MCF 10A (cell line): ENCODE data around the gene SHROOM3. TPM values are rescaled to one million over a fixed set of nuclear protein-coding genes. Genes with fewer than 3 reads are reported as not detected.

ENCODE experiments used
- BruUV-seq: library from RNA; stranded (reverse); fragments of 400-500 nt; replicated peaks from 2 replicates; lab custom pipeline; 2021; lab: Mats Ljungman, UMichigan
- CTCF ChIA-PET: fragments of 300-600 bp; sonication (Branson Sonifier 250); formaldehyde crosslinking; extraction: SDS; loops from one replicate; lab custom pipeline; 2021; ENCODE audit warnings: antibody characterized with exemption, inconsistent platforms; lab: Yijun Ruan, JAX
- POLR2A ChIA-PET: fragments of 300-600, 350-650 bp; sonication (Branson Sonifier 250); formaldehyde crosslinking; extraction: SDS; loops from one replicate; lab custom pipeline; 2020; ENCODE audit warnings: antibody characterized with exemption, inconsistent platforms; lab: Yijun Ruan, JAX
- DNase-seq: peaks from one replicate; pipeline ENCODE4 v3.0.0-alpha.2; 2018; ENCODE audit not compliant: unreplicated experiment
- H3K27ac Mint-ChIP-seq: one replicate; pipeline ENCODE4 v1.8.0; 2022; ENCODE audit warnings: mild to moderate bottlenecking, low read depth, mixed read lengths; ENCODE audit not compliant: unreplicated experiment
- H3K27me3 Mint-ChIP-seq: one replicate; pipeline ENCODE4 v1.8.0; 2022; ENCODE audit warnings: mixed read lengths; ENCODE audit not compliant: insufficient read depth, unreplicated experiment
- H3K36me3 Mint-ChIP-seq: one replicate; pipeline ENCODE4 v1.8.0; 2022; ENCODE audit warnings: mild to moderate bottlenecking, moderate library complexity, mixed read lengths; ENCODE audit not compliant: insufficient read depth, unreplicated experiment
- H3K4me1 Mint-ChIP-seq: one replicate; pipeline ENCODE4 v1.8.0; 2022; ENCODE audit warnings: mixed read lengths; ENCODE audit not compliant: insufficient read depth, unreplicated experiment
- H3K4me3 Mint-ChIP-seq: one replicate; pipeline ENCODE4 v1.8.0; 2022; ENCODE audit warnings: mild to moderate bottlenecking, moderate library complexity, mixed read lengths; ENCODE audit not compliant: unreplicated experiment
- H3K9me3 Mint-ChIP-seq: one replicate; pipeline ENCODE4 v1.8.0; 2022; ENCODE audit warnings: mixed read lengths; ENCODE audit not compliant: unreplicated experiment
- CTCF ChIP-seq: fragments of 200-600 bp; IDR thresholded peaks from one replicate; pipeline ENCODE4 v1.8.0; 2022; ENCODE audit warnings: antibody characterized with exemption, mild to moderate bottlenecking; ENCODE audit not compliant: unreplicated experiment
- intact Hi-C: fragments of 100-400 bp; cut with micrococcal nuclease; formaldehyde crosslinking; loops from 2 replicates; pipeline ENCODE4 v1.14.1; 2022
- total RNA-seq: library from RNA; stranded (reverse); gene quantifications from 2 replicates; pipeline ENCODE4 v1.2.3, GENCODE V29; 2022

SHROOM3 gene
- total RNA-seq, 1 experiment from 2014 or later: 20.7 TPM

DNA sequence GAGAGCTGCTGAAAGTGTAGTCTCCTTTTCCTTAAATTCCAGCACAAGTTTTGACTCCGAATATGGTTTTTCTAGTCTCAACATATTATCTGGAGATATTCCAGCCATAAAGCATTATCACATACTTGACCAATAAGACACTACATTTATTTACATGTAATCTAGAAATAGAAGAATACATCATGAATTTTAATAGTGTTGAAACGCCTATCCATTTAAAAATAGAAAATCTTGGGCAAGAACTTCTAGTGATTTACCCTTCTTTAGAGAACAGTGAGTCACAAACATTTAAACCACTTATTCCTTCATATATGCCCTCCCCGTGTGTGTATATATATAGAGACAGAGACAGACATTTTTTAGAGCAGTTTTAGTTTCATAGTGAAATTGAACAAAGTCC, 301.4 kb downstream of the SHROOM3 start:
- Mint-ChIP-seq H3K4me3 (no peak overlapping the region), H3K36me3 (peaks cover 32% of the 10 kb centered on the region), H3K4me1 (peaks cover 17% of the 10 kb centered on the region), H3K9me3 (no peaks in the 10 kb centered on the region), H3K27me3 (no peaks in the 10 kb centered on the region), H3K27ac (peak overlapping the region; percentile 14)
- TF ChIP-seq CTCF: no peak
- no TSS peak for BruUV-seq
- peak; percentile 32 for DNase-seq
- intact Hi-C loops: no loop called here
- ChIA-PET CTCF (interaction anchor here (0.6 to 1.2 kb wide), 2 partner anchors 11 to 226 kb away, joined by 6 to 7 read pairs; no protein-coding TSS in a partner anchor), POLR2A (interaction anchor here (0.6 to 0.7 kb wide), 2 partner anchors 47 to 59 kb away, joined by 3 to 5 read pairs; no protein-coding TSS in a partner anchor)

DNA sequence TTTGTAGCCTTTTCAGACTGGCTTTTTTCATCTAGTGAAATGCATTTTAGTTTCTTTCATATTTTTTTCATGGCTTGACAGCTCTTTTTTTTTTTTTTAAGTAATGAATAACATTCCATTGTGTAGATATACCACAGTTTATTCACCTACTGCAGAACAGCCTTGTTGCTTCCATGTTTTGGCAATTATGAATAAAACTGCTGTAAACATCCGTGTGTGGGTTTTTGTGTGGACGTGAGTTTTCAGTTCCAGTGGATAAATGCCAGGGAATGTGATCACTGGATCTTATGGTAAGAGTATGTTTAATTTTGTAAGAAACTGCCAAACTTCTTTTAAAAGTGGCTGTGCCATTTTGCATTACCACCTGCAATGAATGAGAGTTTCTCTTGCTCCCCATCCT, 302.2 kb downstream of the SHROOM3 start:
- intact Hi-C loops: no loop called here
- no TSS peak for BruUV-seq
- peak overlapping the region; percentile 14 for H3K27ac Mint-ChIP-seq
- no peak overlapping the region for H3K4me3 Mint-ChIP-seq
- no peak for TF ChIP-seq CTCF
- POLR2A ChIA-PET: interaction anchor here (0.6 to 1.0 kb wide), 2 partner anchors 22 to 60 kb away, joined by 3 read pairs; no protein-coding TSS in a partner anchor
- no peak for DNase-seq
- H3K9me3 Mint-ChIP-seq: no peaks in the 10 kb centered on the region
- H3K4me1 Mint-ChIP-seq: peaks cover 17% of the 10 kb centered on the region
- CTCF ChIA-PET: no interaction called here
- no peaks in the 10 kb centered on the region for H3K27me3 Mint-ChIP-seq
- peaks cover 33% of the 10 kb centered on the region for H3K36me3 Mint-ChIP-seq

DNA sequence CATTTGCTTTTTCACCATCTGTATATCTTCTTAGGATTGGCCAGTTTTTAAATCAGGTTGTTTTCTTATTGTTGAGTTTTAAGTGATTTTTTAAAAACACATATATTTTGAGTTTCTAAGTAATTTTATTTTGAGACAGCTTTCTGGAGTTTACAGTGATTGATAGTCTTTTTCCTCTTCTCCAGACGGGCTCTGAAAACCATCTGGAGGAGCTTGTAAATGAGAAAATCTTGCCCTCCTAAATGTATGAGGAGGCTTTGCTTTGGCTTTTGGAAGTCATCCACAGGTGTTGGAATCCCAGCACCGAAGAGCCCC, 302.7 kb downstream of the SHROOM3 start:
- H3K4me1 Mint-ChIP-seq: peaks cover 17% of the 10 kb centered on the region
- BruUV-seq: no TSS peak
- POLR2A ChIA-PET: interaction anchor here (0.6 to 1.0 kb wide), 2 partner anchors 22 to 303 kb away, joined by 3 read pairs; partner anchors contain the start of gene SHROOM3
- H3K9me3 Mint-ChIP-seq: no peaks in the 10 kb centered on the region
- CTCF ChIA-PET: no interaction called here
- DNase-seq: no peak
- no peaks in the 10 kb centered on the region for H3K27me3 Mint-ChIP-seq
- H3K36me3 Mint-ChIP-seq: peaks cover 33% of the 10 kb centered on the region
- no peak overlapping the region for H3K4me3 Mint-ChIP-seq
- no peak overlapping the region for H3K27ac Mint-ChIP-seq
- TF ChIP-seq CTCF: no peak
- intact Hi-C loops: no loop called here

DNA sequence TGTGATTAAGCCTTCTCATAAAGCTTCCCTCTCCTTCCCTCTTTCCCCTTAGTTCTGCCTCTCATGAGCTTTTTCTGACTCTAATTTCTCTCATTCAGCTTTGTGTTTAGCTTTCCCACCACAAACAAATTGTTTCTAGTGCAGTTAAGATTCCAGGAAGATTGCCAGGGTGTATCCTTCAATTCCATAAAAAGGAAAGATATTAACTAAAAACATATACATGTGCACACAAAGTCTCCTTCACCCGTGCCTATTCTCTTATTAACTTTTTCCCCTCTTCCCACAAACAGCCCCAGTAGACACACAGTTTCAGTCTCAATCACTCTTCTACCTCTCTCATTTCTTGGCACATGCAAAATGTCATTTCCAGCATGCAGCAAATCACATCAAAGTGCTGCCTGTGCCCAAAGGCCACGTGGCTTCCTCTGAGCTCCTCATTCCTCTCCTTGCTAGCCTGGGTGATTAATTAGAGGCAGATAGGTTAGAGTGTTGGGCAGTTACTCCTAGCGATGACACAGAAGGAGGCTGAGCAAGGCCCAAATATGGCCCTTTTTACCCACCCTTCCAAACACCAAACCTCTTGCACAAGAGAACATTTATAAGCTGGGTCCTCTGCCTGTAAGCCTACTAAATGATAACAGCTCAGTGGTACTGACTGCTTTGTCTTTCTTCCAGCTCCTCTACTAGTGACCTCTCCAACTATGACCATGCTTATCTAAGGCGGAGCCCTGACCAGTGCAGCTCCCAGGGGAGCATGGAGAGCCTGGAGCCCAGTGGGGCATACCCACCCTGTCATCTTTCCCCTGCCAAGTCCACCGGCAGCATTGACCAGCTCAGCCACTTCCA, 303.3 kb downstream of the SHROOM3 start:
- Mint-ChIP-seq H3K36me3 (peaks cover 33% of the 10 kb centered on the region), H3K27ac (no peak overlapping the region), H3K4me3 (no peak overlapping the region), H3K4me1 (peaks cover 17% of the 10 kb centered on the region), H3K27me3 (no peaks in the 10 kb centered on the region), H3K9me3 (no peaks in the 10 kb centered on the region)
- no peak for TF ChIP-seq CTCF
- ChIA-PET CTCF (interaction anchor here (0.6 to 0.7 kb wide), 2 partner anchors 9 to 145 kb away, joined by 3 to 4 read pairs; no protein-coding TSS in a partner anchor), POLR2A (interaction anchor here (0.6 to 1.2 kb wide), 3 partner anchors 9 to 303 kb away, joined by 3 read pairs; partner anchors contain the start of gene SHROOM3)
- no peak for DNase-seq
- intact Hi-C loops: no loop called here
- BruUV-seq: no TSS peak
